NT2/D1 (cell line): ENCODE measurements around the gene PDE3A.

Experiments
- YY1 ChIP-seq: IDR thresholded peaks from 2 replicates; pipeline ENCODE4 v1.6.1; 2011; ENCODE audit not compliant: insufficient read length, insufficient read depth
- ZNF274 ChIP-seq: IDR thresholded peaks from 2 replicates; pipeline ENCODE4 v1.6.1; 2011; ENCODE audit warnings: mild to moderate bottlenecking, low read depth, low read length

DNA sequence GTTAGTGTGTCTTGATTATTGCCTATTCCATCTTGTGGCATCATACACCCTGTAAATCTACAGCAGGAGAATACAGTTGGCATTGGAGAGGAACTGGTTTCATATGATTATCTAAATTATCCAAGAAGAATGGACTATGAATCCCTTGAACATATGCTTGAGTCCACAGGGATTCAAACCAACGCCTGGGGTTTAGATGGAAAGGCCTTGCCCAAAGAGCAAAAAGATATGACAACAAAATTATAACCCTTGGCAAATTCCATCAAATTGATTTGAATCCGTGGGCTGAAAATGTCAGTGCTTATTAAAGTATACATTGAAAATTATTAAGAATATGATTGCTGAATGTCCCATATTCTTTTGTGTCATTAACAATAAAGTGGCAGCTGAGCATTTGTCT, 108.2 kb downstream of the PDE3A start:
- TF ChIP-seq ZNF274 (no peak), YY1 (no peak)
